ENCODE data around the gene CDHR5.

- TF ChIP-seq CTCF (IDR thresholded peaks at IDR 0.05) (no peak), SMC3 (IDR thresholded peaks at IDR 0.05; ENCODE audit: low read depth, low read length) (no peak), JUND (IDR thresholded peaks at IDR 0.05) (no peak), EZH2phosphoT487 (IDR thresholded peaks at IDR 0.05; ENCODE audit: borderline replicate concordance, low read depth) (no peak), CHD2 (IDR thresholded peaks at IDR 0.05; ENCODE audit: low read length, partially characterized antibody) (no peak), RAD21 (IDR thresholded peaks at IDR 0.05; ENCODE audit: low read length) (no peak), POLR2AphosphoS5 (IDR thresholded peaks at IDR 0.05; ENCODE audit: low read depth, low read length) (no peak), RFX5 (IDR thresholded peaks at IDR 0.05; ENCODE audit: low read length) (no peak)
Observed at GRCh38 chr11:635945-636510, 11.3 kb upstream of the CDHR5 start.
